ENCODE measurements around the gene FAM168A.

DNA sequence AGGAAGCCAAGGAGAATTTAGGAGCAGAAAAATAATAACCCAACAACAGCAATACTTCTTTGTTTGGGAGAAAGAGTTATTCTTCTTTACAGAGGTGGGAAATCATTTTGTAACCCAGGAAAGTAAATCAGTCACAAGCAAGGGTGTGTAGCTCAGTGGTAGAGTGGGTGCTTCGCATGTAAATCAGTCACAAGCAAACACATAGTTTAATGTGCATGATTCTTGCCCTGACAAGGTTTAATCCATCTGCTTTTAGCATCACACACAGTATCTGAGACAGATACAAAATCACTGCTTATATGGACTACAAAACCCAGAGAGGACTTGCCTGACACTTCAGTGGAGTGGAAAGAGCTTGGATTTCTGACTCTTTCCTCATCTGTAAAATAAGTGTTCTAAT lies 139.7 kb downstream of the FAM168A start:
- TF ChIP-seq, protein P1, sequence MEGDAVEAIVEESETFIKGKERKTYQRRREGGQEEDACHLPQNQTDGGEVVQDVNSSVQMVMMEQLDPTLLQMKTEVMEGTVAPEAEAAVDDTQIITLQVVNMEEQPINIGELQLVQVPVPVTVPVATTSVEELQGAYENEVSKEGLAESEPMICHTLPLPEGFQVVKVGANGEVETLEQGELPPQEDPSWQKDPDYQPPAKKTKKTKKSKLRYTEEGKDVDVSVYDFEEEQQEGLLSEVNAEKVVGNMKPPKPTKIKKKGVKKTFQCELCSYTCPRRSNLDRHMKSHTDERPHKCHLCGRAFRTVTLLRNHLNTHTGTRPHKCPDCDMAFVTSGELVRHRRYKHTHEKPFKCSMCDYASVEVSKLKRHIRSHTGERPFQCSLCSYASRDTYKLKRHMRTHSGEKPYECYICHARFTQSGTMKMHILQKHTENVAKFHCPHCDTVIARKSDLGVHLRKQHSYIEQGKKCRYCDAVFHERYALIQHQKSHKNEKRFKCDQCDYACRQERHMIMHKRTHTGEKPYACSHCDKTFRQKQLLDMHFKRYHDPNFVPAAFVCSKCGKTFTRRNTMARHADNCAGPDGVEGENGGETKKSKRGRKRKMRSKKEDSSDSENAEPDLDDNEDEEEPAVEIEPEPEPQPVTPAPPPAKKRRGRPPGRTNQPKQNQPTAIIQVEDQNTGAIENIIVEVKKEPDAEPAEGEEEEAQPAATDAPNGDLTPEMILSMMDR (IDR thresholded peaks at IDR 0.05; ENCODE audit: insufficient read depth, low read length): no peak
- TF ChIP-seq REST (IDR thresholded peaks at IDR 0.05; ENCODE audit: insufficient replicate concordance, low read depth) (no peak), POLR2AphosphoS5 (IDR thresholded peaks at IDR 0.05; ENCODE audit: low read depth) (no peak), GABPA (IDR thresholded peaks at IDR 0.05; ENCODE audit: low read depth) (no peak), SPI1 (IDR thresholded peaks at IDR 0.05; ENCODE audit: borderline replicate concordance, low read depth) (no peak)

Data from HL-60 (cell line).